ENCODE results near the gene SPATA9. TPM values are rescaled to one million over a fixed set of nuclear protein-coding genes. Genes with fewer than 3 reads are reported as not detected.

The SPATA9 gene
- polyA plus RNA-seq, 3 donors = 1.0 to 2.4 (median 1.4) TPM

GRCh38 chr5:95689680-95690079 lies 6.9 kb upstream of the SPATA9 start:
- DNase-seq = no peak

GRCh38 chr5:95686651-95687050 lies 3.9 kb upstream of the SPATA9 start:
- no peak for DNase-seq

- no peak for DNase-seq
These were observed 1.6 kb upstream of the SPATA9 start for GRCh38 chr5:95684361-95684760.

GRCh38 chr5:95673081-95673480 lies 9.7 kb downstream of the SPATA9 start:
- DNase-seq = no peak

GRCh38 chr5:95672641-95673040 lies 10.2 kb downstream of the SPATA9 start:
- no peak for DNase-seq

- no peak for DNase-seq
These were observed 11.0 kb downstream of the SPATA9 start for GRCh38 chr5:95671826-95672225.

GRCh38 chr5:95670568-95670967 lies 12.2 kb downstream of the SPATA9 start:
- DNase-seq = no peak

- DNase-seq = no peak
These were observed 12.8 kb downstream of the SPATA9 start for GRCh38 chr5:95669985-95670384.

GRCh38 chr5:95669540-95669939 lies 13.3 kb downstream of the SPATA9 start:
- DNase-seq = no peak

GRCh38 chr5:95668728-95669127 lies 14.1 kb downstream of the SPATA9 start:
- no peak for DNase-seq

GRCh38 chr5:95668216-95668615 lies 14.6 kb downstream of the SPATA9 start:
- no peak for DNase-seq

- DNase-seq = no peak
These were observed 15.1 kb downstream of the SPATA9 start for GRCh38 chr5:95667678-95668077.

GRCh38 chr5:95667061-95667618 lies 15.7 kb downstream of the SPATA9 start:
- no peak for DNase-seq

GRCh38 chr5:95664204-95664786 lies 18.5 kb downstream of the SPATA9 start:
- peak; percentile 39 for DNase-seq

- no peak for DNase-seq
These were observed 19.8 kb downstream of the SPATA9 start for GRCh38 chr5:95662946-95663345.

- no peak for DNase-seq
These were observed 22.7 kb downstream of the SPATA9 start for GRCh38 chr5:95660060-95660459.

- DNase-seq = no peak
These were observed 27.2 kb downstream of the SPATA9 start for GRCh38 chr5:95655575-95655974.

- DNase-seq = no peak
These were observed 28.6 kb downstream of the SPATA9 start for GRCh38 chr5:95654196-95654595.

GRCh38 chr5:95652849-95653248 lies 29.9 kb downstream of the SPATA9 start:
- no peak for DNase-seq

- no peak for DNase-seq
These were observed 32.8 kb downstream of the SPATA9 start for GRCh38 chr5:95649842-95650620.

GRCh38 chr5:95649274-95649673 lies 33.5 kb downstream of the SPATA9 start:
- no peak for DNase-seq

- no peak for DNase-seq
These were observed 34.6 kb downstream of the SPATA9 start for GRCh38 chr5:95647886-95648860.

All from renal pelvis (tissue), 4 donors.